ENCODE measurements around the gene PODXL2. TPM values are rescaled to one million over a fixed set of nuclear protein-coding genes. Genes with fewer than 3 reads are reported as not detected.
"Not testable (repeated sequence)": the region's sequence is repeated elsewhere in the genome, so short reads cannot be mapped to it uniquely, and the experiment has no call there.

Gene PODXL2
- total RNA-seq, 2 donors from 2014 or later, result 4.8 to 5.5 TPM

- ATAC-seq, result no peak
- no peak overlapping the region for H3K4me3 Mint-ChIP-seq
- peaks cover 18% of the 10 kb centered on the region for H3K4me1 Mint-ChIP-seq
- no peak for DNase-seq
- H3K9me3 ChIP-seq (ENCODE audit: control insufficient read depth, low read length, poor library complexity, severe bottlenecking), result no peaks in the 10 kb centered on the region
- peaks cover 3% of the 10 kb centered on the region for H3K36me3 Mint-ChIP-seq (ENCODE audit: low read depth)
- H3K27ac Mint-ChIP-seq, result peak overlapping the region; percentile 3
- no peaks in the 10 kb centered on the region for H3K27me3 Mint-ChIP-seq
These were observed 50.7 kb downstream of the PODXL2 start for GRCh38 chr3:127679534-127680145.

GRCh38 chr3:127680146-127680661 is 51.2 kb downstream of the PODXL2 start:
- Mint-ChIP-seq H3K4me3 (no peak overlapping the region), H3K4me1 (peaks cover 14% of the 10 kb centered on the region), H3K27me3 (no peaks in the 10 kb centered on the region), H3K36me3 (ENCODE audit: low read depth) (peaks cover 3% of the 10 kb centered on the region), H3K27ac (peak overlapping the region; percentile 3)
- ATAC-seq (no peak), DNase-seq (peak in 1 of 3 donors; percentile 2)
- H3K9me3 ChIP-seq (ENCODE audit: control insufficient read depth, low read length, poor library complexity, severe bottlenecking), result no peaks in the 10 kb centered on the region

GRCh38 chr3:127680798-127681221 is 51.8 kb downstream of the PODXL2 start:
- Mint-ChIP-seq H3K4me3 (no peak overlapping the region), H3K27me3 (no peaks in the 10 kb centered on the region), H3K36me3 (ENCODE audit: low read depth) (peaks cover 3% of the 10 kb centered on the region), H3K4me1 (peaks cover 12% of the 10 kb centered on the region), H3K27ac (peak overlapping the region; percentile 78)
- no peak for DNase-seq
- no peak for ATAC-seq
- no peaks in the 10 kb centered on the region for H3K9me3 ChIP-seq (ENCODE audit: control insufficient read depth, low read length, poor library complexity, severe bottlenecking)

GRCh38 chr3:127682175-127682554 is 53.2 kb downstream of the PODXL2 start:
- not testable (repeated sequence) for DNase-seq; H3K4me3 Mint-ChIP-seq; H3K4me1 Mint-ChIP-seq; H3K36me3 Mint-ChIP-seq (ENCODE audit: low read depth); ATAC-seq; H3K9me3 ChIP-seq (ENCODE audit: control insufficient read depth, low read length, poor library complexity, severe bottlenecking); H3K27me3 Mint-ChIP-seq
- peak overlapping the region; percentile 10 for H3K27ac Mint-ChIP-seq

- Mint-ChIP-seq H3K36me3 (ENCODE audit: low read depth) (peaks cover 2% of the 10 kb centered on the region), H3K4me1 (peaks cover 7% of the 10 kb centered on the region), H3K4me3 (no peak overlapping the region), H3K27me3 (no peaks in the 10 kb centered on the region), H3K27ac (peak overlapping the region; percentile 10)
- ATAC-seq (no peak), DNase-seq (no peak)
- no peaks in the 10 kb centered on the region for H3K9me3 ChIP-seq (ENCODE audit: control insufficient read depth, low read length, poor library complexity, severe bottlenecking)
These were observed 53.6 kb downstream of the PODXL2 start for GRCh38 chr3:127682561-127682960.

- Mint-ChIP-seq H3K4me1 (peaks cover 7% of the 10 kb centered on the region), H3K36me3 (ENCODE audit: low read depth) (no peaks in the 10 kb centered on the region), H3K4me3 (no peak overlapping the region), H3K27me3 (no peaks in the 10 kb centered on the region), H3K27ac (no peak overlapping the region)
- ATAC-seq (no peak), DNase-seq (no peak)
- no peaks in the 10 kb centered on the region for H3K9me3 ChIP-seq (ENCODE audit: control insufficient read depth, low read length, poor library complexity, severe bottlenecking)
These were observed 56.1 kb downstream of the PODXL2 start for GRCh38 chr3:127684871-127685707.

GRCh38 chr3:127685708-127686511 is 56.9 kb downstream of the PODXL2 start:
- Mint-ChIP-seq H3K27ac (no peak overlapping the region), H3K27me3 (no peaks in the 10 kb centered on the region), H3K4me1 (peaks cover 7% of the 10 kb centered on the region), H3K4me3 (no peak overlapping the region), H3K36me3 (ENCODE audit: low read depth) (no peaks in the 10 kb centered on the region)
- ATAC-seq (no peak), DNase-seq (no peak)
- no peaks in the 10 kb centered on the region for H3K9me3 ChIP-seq (ENCODE audit: control insufficient read depth, low read length, poor library complexity, severe bottlenecking)

- ATAC-seq (no peak), DNase-seq (no peak)
- no peak overlapping the region for H3K4me3 Mint-ChIP-seq
- H3K27ac Mint-ChIP-seq, result no peak overlapping the region
- H3K4me1 Mint-ChIP-seq, result peaks cover 5% of the 10 kb centered on the region
- no peaks in the 10 kb centered on the region for H3K9me3 ChIP-seq (ENCODE audit: control insufficient read depth, low read length, poor library complexity, severe bottlenecking)
- no peaks in the 10 kb centered on the region for H3K27me3 Mint-ChIP-seq
- no peaks in the 10 kb centered on the region for H3K36me3 Mint-ChIP-seq (ENCODE audit: low read depth)
These were observed 57.5 kb downstream of the PODXL2 start for GRCh38 chr3:127686512-127686894.

- ATAC-seq (no peak), DNase-seq (no peak)
- peaks cover 4% of the 10 kb centered on the region for H3K4me1 Mint-ChIP-seq
- H3K9me3 ChIP-seq (ENCODE audit: control insufficient read depth, low read length, poor library complexity, severe bottlenecking), result no peaks in the 10 kb centered on the region
- no peak overlapping the region for H3K4me3 Mint-ChIP-seq
- H3K27me3 Mint-ChIP-seq, result no peaks in the 10 kb centered on the region
- no peaks in the 10 kb centered on the region for H3K36me3 Mint-ChIP-seq (ENCODE audit: low read depth)
- no peak overlapping the region for H3K27ac Mint-ChIP-seq
These were observed 58.3 kb downstream of the PODXL2 start for GRCh38 chr3:127687228-127687737.

- no peaks in the 10 kb centered on the region for H3K9me3 ChIP-seq (ENCODE audit: control insufficient read depth, low read length, poor library complexity, severe bottlenecking)
- no peak for ATAC-seq
- H3K4me1 Mint-ChIP-seq, result peaks cover 4% of the 10 kb centered on the region
- H3K36me3 Mint-ChIP-seq (ENCODE audit: low read depth), result no peaks in the 10 kb centered on the region
- H3K27ac Mint-ChIP-seq, result no peak overlapping the region
- no peaks in the 10 kb centered on the region for H3K27me3 Mint-ChIP-seq
- H3K4me3 Mint-ChIP-seq, result no peak overlapping the region
- no peak for DNase-seq
These were observed 59.0 kb downstream of the PODXL2 start for GRCh38 chr3:127688022-127688415.

- no peak for ATAC-seq
- DNase-seq, result no peak
- H3K4me1 Mint-ChIP-seq, result peaks cover 5% of the 10 kb centered on the region
- H3K9me3 ChIP-seq (ENCODE audit: control insufficient read depth, low read length, poor library complexity, severe bottlenecking), result no peaks in the 10 kb centered on the region
- H3K27ac Mint-ChIP-seq, result no peak overlapping the region
- H3K27me3 Mint-ChIP-seq, result no peaks in the 10 kb centered on the region
- H3K4me3 Mint-ChIP-seq, result no peak overlapping the region
- H3K36me3 Mint-ChIP-seq (ENCODE audit: low read depth), result peaks cover 2% of the 10 kb centered on the region
These were observed 59.7 kb downstream of the PODXL2 start for GRCh38 chr3:127688416-127689265.

GRCh38 chr3:127689266-127689860 is 60.4 kb downstream of the PODXL2 start:
- no peak for ATAC-seq
- H3K9me3 ChIP-seq (ENCODE audit: control insufficient read depth, low read length, poor library complexity, severe bottlenecking), result no peaks in the 10 kb centered on the region
- DNase-seq, result no peak
- no peaks in the 10 kb centered on the region for H3K27me3 Mint-ChIP-seq
- H3K4me1 Mint-ChIP-seq, result peaks cover 4% of the 10 kb centered on the region
- H3K4me3 Mint-ChIP-seq, result no peak overlapping the region
- peaks cover 2% of the 10 kb centered on the region for H3K36me3 Mint-ChIP-seq (ENCODE audit: low read depth)
- no peak overlapping the region for H3K27ac Mint-ChIP-seq
